Panc1 (cell line): ENCODE results near the gene TMEM151A.

Experiments
- POLR2AphosphoS5 ChIP-seq: IDR thresholded peaks from 2 replicates; pipeline ENCODE4 v1.6.1; 2012; ENCODE audit warnings: mild to moderate bottlenecking, low read depth, low read length, moderate library complexity
- SIN3A ChIP-seq: IDR thresholded peaks from 2 replicates; pipeline ENCODE4 v1.6.1; 2012; ENCODE audit warnings: low read depth, mild to moderate bottlenecking, low read length, moderate library complexity, borderline replicate concordance; ENCODE audit not compliant: insufficient read depth

DNA sequence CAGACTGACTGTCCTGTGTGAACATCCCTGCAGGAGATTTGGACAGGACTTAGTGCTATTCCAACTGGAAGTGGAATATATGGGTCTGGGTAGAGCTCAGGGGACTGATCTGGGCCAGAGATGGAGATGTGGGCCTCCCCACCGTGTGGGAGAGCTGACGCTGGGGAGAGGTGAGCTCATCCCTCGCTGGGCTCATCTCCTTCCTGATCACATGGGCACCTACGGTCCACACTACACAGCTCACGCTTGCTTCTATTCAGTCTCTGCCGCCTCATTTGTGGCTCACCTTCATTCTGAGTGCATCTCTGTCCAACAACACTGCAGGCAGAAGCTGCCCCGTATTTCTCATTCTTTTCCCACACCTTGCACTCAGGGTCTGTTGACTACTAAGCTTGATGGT is 39.9 kb upstream of the TMEM151A start:
- no peak for TF ChIP-seq SIN3A
- peak; percentile 45 for TF ChIP-seq POLR2AphosphoS5
